GM23248 (cell line): ENCODE measurements around the gene FHL1.

Source experiments
- EZH2 ChIP-seq: fragments of 200-600 bp; sonication (generic); IDR thresholded peaks from 2 replicates; pipeline ENCODE4 v1.6.1; 2018; ENCODE audit warnings: antibody characterized with exemption, mild to moderate bottlenecking; ENCODE audit not compliant: insufficient read depth, poor library complexity, severe bottlenecking
- EZH2phosphoT487 ChIP-seq: fragments of 200-600 bp; sonication (generic); IDR thresholded peaks from 2 replicates; pipeline ENCODE4 v1.6.1; 2018; ENCODE audit warnings: antibody characterized with exemption, moderate library complexity, mild to moderate bottlenecking, low read depth; ENCODE audit not compliant: insufficient read depth

DNA sequence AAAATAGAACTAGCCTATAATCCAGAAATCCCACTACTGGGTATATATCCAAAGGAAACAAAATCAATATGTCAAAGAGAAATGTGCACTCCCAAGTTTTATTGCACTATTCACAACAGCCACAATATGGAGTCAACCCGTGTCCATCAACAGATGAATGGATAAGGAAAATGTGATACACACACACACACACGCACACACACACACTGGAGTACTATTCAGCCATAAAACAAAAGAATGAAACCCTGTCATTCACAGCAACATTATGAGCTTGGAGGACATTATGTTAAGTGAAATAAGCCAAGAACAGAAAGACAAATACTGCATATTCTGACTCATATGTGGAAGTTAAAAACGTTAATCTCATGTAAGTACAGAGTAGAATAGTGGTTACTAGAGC is 5.8 kb upstream of the FHL1 start:
- no peak for TF ChIP-seq EZH2phosphoT487
- no peak for TF ChIP-seq EZH2
